Measurements from ENCODE around the gene VIPAS39. TPM values are rescaled to one million over a fixed set of nuclear protein-coding genes. Genes with fewer than 3 reads are reported as not detected.

Gene VIPAS39
- total RNA-seq, 1 donor from 2014 or later: 41.2 TPM

GRCh38 chr14:77489041-77489440, 31.6 kb upstream of the VIPAS39 start:
- Histone ChIP-seq H3K27me3 (ENCODE audit: control insufficient read depth in 3 of 3, insufficient read depth in 3 of 3, low read length in 3 of 3) (no peaks in the 10 kb centered on the region), H3K4me3 (ENCODE audit: low read length in 3 of 3) (no peak overlapping the region), H3K9me3 (ENCODE audit: control insufficient read depth in 3 of 3, low read length in 3 of 3) (no peaks in the 10 kb centered on the region), H3K9ac (ENCODE audit: low read depth in 1 of 3, low read length in 3 of 3) (no peak overlapping the region), H3K36me3 (ENCODE audit: control insufficient read depth in 3 of 3, insufficient read depth in 3 of 3, low read length in 3 of 3) (no peaks in the 10 kb centered on the region), H3K4me1 (ENCODE audit: control insufficient read depth in 3 of 3, insufficient read depth in 3 of 3, low read length in 3 of 3) (no peaks in the 10 kb centered on the region), H3K27ac (ENCODE audit: low read depth, low read length) (no peak overlapping the region)

DNA sequence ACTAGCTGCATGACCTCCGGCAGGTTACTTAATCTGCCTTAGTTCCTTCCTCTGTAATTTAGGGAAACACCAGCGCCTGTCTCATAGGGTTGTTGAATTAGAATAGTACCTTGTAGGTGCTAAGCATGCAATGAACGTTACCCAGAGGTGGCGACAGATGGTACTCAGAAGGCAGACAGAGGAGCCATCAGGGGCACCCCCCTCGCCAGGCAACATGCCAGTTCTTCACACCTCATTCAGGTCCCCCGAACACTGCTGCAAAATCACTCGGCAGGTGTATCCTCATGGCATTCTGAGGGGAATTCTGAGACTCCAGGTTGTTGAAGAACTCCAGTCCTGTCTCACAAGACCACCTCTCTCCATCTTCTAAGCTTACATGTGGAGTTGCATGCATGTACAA, 31.2 kb upstream of the VIPAS39 start:
- H3K9me3 ChIP-seq (ENCODE audit: control insufficient read depth in 3 of 3, low read length in 3 of 3): no peaks in the 10 kb centered on the region
- H3K36me3 ChIP-seq (ENCODE audit: control insufficient read depth in 3 of 3, insufficient read depth in 3 of 3, low read length in 3 of 3): no peaks in the 10 kb centered on the region
- no peaks in the 10 kb centered on the region for H3K27me3 ChIP-seq (ENCODE audit: control insufficient read depth in 3 of 3, insufficient read depth in 3 of 3, low read length in 3 of 3)
- H3K27ac ChIP-seq (ENCODE audit: low read depth, low read length): no peak overlapping the region
- no peaks in the 10 kb centered on the region for H3K4me1 ChIP-seq (ENCODE audit: control insufficient read depth in 3 of 3, insufficient read depth in 3 of 3, low read length in 3 of 3)
- no peak overlapping the region for H3K9ac ChIP-seq (ENCODE audit: low read depth in 1 of 3, low read length in 3 of 3)
- H3K4me3 ChIP-seq (ENCODE audit: low read length in 3 of 3): no peak overlapping the region

DNA sequence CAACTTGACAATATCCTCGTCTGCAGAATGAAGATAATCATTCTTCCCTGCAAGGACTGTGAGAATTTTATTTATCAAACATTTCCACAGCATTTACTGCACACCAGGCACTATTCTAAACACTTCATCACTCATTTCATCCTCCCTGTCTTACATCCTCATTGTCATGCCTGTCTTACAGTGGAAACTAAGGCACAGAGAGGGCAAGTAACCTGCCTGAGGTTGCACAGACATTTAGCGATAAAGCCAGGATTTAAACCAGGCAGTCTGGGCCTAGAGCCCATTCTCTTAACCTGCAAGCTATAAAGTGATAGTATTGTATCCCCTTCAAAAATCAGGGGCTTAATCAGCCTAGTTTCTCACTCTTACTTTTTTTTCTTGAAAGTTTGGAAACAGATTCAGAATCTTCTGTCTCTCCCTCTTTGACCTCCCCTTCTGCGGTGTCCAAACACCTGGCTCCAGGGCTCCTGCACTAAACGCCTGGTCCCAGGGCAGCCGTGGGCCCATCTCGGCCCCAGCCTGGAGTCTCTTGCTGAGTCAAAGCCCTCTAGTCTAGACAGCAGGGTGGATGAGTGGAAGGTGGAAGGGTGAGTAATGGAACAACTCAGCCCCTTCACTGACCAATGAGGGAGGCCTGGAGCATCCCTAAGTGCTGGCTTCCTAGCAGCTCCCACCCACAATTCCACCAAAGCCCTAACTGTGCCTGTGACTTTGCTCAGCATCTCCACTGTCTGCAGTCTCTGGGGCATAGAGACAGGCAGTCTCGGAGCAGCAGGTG, 28.7 kb upstream of the VIPAS39 start:
- H3K9ac ChIP-seq (ENCODE audit: low read depth in 1 of 3, low read length in 3 of 3): no peak overlapping the region
- no peaks in the 10 kb centered on the region for H3K9me3 ChIP-seq (ENCODE audit: control insufficient read depth in 3 of 3, low read length in 3 of 3)
- no peaks in the 10 kb centered on the region for H3K27me3 ChIP-seq (ENCODE audit: control insufficient read depth in 3 of 3, insufficient read depth in 3 of 3, low read length in 3 of 3)
- H3K4me1 ChIP-seq (ENCODE audit: control insufficient read depth in 3 of 3, insufficient read depth in 3 of 3, low read length in 3 of 3): no peaks in the 10 kb centered on the region
- H3K27ac ChIP-seq (ENCODE audit: low read depth, low read length): no peak overlapping the region
- no peaks in the 10 kb centered on the region for H3K36me3 ChIP-seq (ENCODE audit: control insufficient read depth in 3 of 3, insufficient read depth in 3 of 3, low read length in 3 of 3)
- H3K4me3 ChIP-seq (ENCODE audit: low read length in 3 of 3): no peak overlapping the region

GRCh38 chr14:77485256-77485655, 27.9 kb upstream of the VIPAS39 start:
- no peaks in the 10 kb centered on the region for H3K4me1 ChIP-seq (ENCODE audit: control insufficient read depth in 3 of 3, insufficient read depth in 3 of 3, low read length in 3 of 3)
- no peaks in the 10 kb centered on the region for H3K9me3 ChIP-seq (ENCODE audit: control insufficient read depth in 3 of 3, low read length in 3 of 3)
- no peak overlapping the region for H3K27ac ChIP-seq (ENCODE audit: low read depth, low read length)
- H3K4me3 ChIP-seq (ENCODE audit: low read length in 3 of 3): no peak overlapping the region
- no peaks in the 10 kb centered on the region for H3K27me3 ChIP-seq (ENCODE audit: control insufficient read depth in 3 of 3, insufficient read depth in 3 of 3, low read length in 3 of 3)
- H3K9ac ChIP-seq (ENCODE audit: low read depth in 1 of 3, low read length in 3 of 3): no peak overlapping the region
- no peaks in the 10 kb centered on the region for H3K36me3 ChIP-seq (ENCODE audit: control insufficient read depth in 3 of 3, insufficient read depth in 3 of 3, low read length in 3 of 3)

DNA sequence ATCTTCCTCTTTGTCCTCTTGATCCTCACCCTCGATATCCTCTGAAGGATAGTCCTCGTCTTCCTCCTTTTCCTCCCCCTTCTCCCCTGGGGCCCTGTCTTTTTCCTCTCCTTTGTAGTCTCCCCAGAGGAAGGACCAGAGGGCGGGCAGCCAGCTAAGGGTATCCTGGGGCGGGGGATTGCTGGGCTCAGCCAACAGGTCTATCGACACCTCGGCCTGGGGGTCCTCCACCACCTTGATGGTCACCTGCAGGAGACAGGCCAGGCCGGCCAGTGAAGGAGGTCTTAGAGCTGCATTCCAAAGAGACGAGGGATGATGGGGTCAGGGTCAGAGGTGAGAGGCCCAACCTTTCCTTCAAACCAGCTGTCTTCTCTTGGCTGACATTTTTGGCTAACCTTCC, 25.0 kb upstream of the VIPAS39 start:
- H3K27ac ChIP-seq (ENCODE audit: low read depth, low read length): no peak overlapping the region
- H3K4me1 ChIP-seq (ENCODE audit: control insufficient read depth in 3 of 3, insufficient read depth in 3 of 3, low read length in 3 of 3): no peaks in the 10 kb centered on the region
- H3K9ac ChIP-seq (ENCODE audit: low read depth in 1 of 3, low read length in 3 of 3): no peak overlapping the region
- no peaks in the 10 kb centered on the region for H3K27me3 ChIP-seq (ENCODE audit: control insufficient read depth in 3 of 3, insufficient read depth in 3 of 3, low read length in 3 of 3)
- no peak overlapping the region for H3K4me3 ChIP-seq (ENCODE audit: low read length in 3 of 3)
- H3K9me3 ChIP-seq (ENCODE audit: control insufficient read depth in 3 of 3, low read length in 3 of 3): no peaks in the 10 kb centered on the region
- no peaks in the 10 kb centered on the region for H3K36me3 ChIP-seq (ENCODE audit: control insufficient read depth in 3 of 3, insufficient read depth in 3 of 3, low read length in 3 of 3)

GRCh38 chr14:77478796-77479195, 21.4 kb upstream of the VIPAS39 start:
- Histone ChIP-seq H3K36me3 (ENCODE audit: control insufficient read depth in 3 of 3, insufficient read depth in 3 of 3, low read length in 3 of 3) (no peaks in the 10 kb centered on the region), H3K27me3 (ENCODE audit: control insufficient read depth in 3 of 3, insufficient read depth in 3 of 3, low read length in 3 of 3) (peaks cover 3 to 7% (median 4%) of the 10 kb centered on the region in 3 donors), H3K27ac (ENCODE audit: low read depth, low read length) (no peak overlapping the region), H3K9me3 (ENCODE audit: control insufficient read depth in 3 of 3, low read length in 3 of 3) (no peaks in the 10 kb centered on the region), H3K4me1 (ENCODE audit: control insufficient read depth in 3 of 3, insufficient read depth in 3 of 3, low read length in 3 of 3) (no peaks in the 10 kb centered on the region), H3K4me3 (ENCODE audit: low read length in 3 of 3) (no peak overlapping the region), H3K9ac (ENCODE audit: low read depth in 1 of 3, low read length in 3 of 3) (no peak overlapping the region)

DNA sequence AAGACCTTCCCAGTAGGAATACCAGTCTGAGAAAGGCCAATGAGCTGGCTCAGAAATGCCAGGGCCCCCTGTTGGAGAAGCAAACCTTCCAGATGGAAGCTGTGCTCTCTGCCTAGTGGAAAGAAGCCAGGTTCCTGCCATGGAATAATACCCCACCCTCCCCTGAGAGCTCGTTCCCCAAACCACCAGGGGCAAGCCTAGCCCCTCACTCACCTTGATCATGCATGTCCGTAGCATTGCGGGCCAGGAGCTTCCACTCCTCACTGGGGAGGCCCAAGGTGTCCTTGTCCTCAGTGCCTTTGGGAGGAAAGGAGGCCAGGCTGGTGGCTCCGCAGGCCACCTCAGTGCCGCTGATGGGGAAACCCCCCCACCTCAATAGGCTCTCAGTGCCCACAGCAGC, 20.6 kb upstream of the VIPAS39 start:
- H3K27ac ChIP-seq (ENCODE audit: low read depth, low read length): no peak overlapping the region
- H3K36me3 ChIP-seq (ENCODE audit: control insufficient read depth in 3 of 3, insufficient read depth in 3 of 3, low read length in 3 of 3): no peaks in the 10 kb centered on the region
- no peak overlapping the region for H3K4me3 ChIP-seq (ENCODE audit: low read length in 3 of 3)
- H3K9ac ChIP-seq (ENCODE audit: low read depth in 1 of 3, low read length in 3 of 3): no peak overlapping the region
- H3K9me3 ChIP-seq (ENCODE audit: control insufficient read depth in 3 of 3, low read length in 3 of 3): no peaks in the 10 kb centered on the region
- H3K27me3 ChIP-seq (ENCODE audit: control insufficient read depth in 3 of 3, insufficient read depth in 3 of 3, low read length in 3 of 3): peaks cover 4 to 7% (median 7%) of the 10 kb centered on the region in 3 donors
- no peaks in the 10 kb centered on the region for H3K4me1 ChIP-seq (ENCODE audit: control insufficient read depth in 3 of 3, insufficient read depth in 3 of 3, low read length in 3 of 3)

DNA sequence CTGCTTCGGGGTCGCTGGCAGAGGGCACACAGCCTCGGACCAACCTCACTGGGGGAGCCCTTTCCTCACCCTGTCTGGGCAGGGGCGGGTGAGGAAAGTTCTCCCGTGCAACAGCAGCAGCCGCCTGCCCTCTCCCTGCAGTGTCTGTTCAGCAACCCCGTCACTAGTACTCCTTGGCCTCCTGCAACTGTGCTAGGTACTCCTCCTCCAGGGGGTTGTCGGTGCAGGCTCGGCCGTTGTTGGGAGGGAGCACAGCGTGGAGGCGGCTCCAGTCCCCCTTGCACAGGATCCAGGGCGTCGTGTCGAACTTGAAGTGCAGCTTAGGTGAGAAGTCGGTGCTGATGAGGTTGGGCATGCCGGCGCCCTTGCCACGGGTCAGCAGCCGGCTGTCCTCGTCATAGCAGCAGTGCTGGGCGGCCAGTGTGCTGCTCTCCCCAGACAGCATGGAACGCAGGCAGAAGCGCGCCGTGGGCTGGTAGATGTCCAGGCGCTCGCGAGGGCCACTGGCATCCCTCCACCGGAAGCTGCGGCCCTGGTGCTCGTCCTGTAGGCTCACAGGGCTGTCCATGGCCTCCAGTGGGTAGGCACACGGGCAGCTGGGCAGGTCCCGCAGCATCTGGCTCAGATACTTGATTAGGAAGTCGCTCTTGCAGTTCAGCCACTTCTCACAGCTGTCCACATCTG, 18.2 kb upstream of the VIPAS39 start:
- peaks cover 4 to 12% (median 7%) of the 10 kb centered on the region in 3 donors for H3K27me3 ChIP-seq (ENCODE audit: control insufficient read depth in 3 of 3, insufficient read depth in 3 of 3, low read length in 3 of 3)
- no peak overlapping the region for H3K27ac ChIP-seq (ENCODE audit: low read depth, low read length)
- no peaks in the 10 kb centered on the region for H3K36me3 ChIP-seq (ENCODE audit: control insufficient read depth in 3 of 3, insufficient read depth in 3 of 3, low read length in 3 of 3)
- no peak overlapping the region for H3K9ac ChIP-seq (ENCODE audit: low read depth in 1 of 3, low read length in 3 of 3)
- H3K4me1 ChIP-seq (ENCODE audit: control insufficient read depth in 3 of 3, insufficient read depth in 3 of 3, low read length in 3 of 3): no peaks in the 10 kb centered on the region
- H3K4me3 ChIP-seq (ENCODE audit: low read length in 3 of 3): no peak overlapping the region
- H3K9me3 ChIP-seq (ENCODE audit: control insufficient read depth in 3 of 3, low read length in 3 of 3): no peaks in the 10 kb centered on the region

GRCh38 chr14:77474479-77475177, 17.2 kb upstream of the VIPAS39 start:
- no peaks in the 10 kb centered on the region for H3K4me1 ChIP-seq (ENCODE audit: control insufficient read depth in 3 of 3, insufficient read depth in 3 of 3, low read length in 3 of 3)
- no peak overlapping the region for H3K27ac ChIP-seq (ENCODE audit: low read depth, low read length)
- H3K4me3 ChIP-seq (ENCODE audit: low read length in 3 of 3): no peak overlapping the region
- H3K9ac ChIP-seq (ENCODE audit: low read depth in 1 of 3, low read length in 3 of 3): no peak overlapping the region
- H3K9me3 ChIP-seq (ENCODE audit: control insufficient read depth in 3 of 3, low read length in 3 of 3): no peaks in the 10 kb centered on the region
- peaks cover 4 to 12% (median 7%) of the 10 kb centered on the region in 3 donors for H3K27me3 ChIP-seq (ENCODE audit: control insufficient read depth in 3 of 3, insufficient read depth in 3 of 3, low read length in 3 of 3)
- peaks cover under 1 to 2% (median under 1%) of the 10 kb centered on the region in 3 donors for H3K36me3 ChIP-seq (ENCODE audit: control insufficient read depth in 3 of 3, insufficient read depth in 3 of 3, low read length in 3 of 3)

DNA sequence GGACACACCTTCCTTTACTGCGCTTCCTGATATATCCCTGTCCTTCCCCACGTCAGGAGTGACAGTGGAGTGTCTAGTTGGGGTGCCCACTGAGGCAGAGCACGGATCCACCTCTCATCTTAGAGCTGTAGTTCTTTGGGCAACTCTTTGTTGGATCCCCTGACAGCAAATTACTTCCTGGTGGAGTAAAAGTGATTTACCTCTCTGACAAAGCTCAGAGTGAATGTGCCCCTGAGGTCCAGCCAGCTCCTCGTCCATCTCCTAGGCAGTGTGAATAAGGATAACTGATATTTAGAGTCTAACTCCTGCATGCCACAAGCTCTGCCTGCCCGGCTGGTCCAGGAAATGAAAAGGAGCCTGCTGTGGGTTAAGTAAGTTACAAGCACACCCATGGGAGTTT, 16.5 kb upstream of the VIPAS39 start:
- Histone ChIP-seq H3K27ac (ENCODE audit: low read depth, low read length) (no peak overlapping the region), H3K9ac (ENCODE audit: low read depth in 1 of 3, low read length in 3 of 3) (no peak overlapping the region), H3K9me3 (ENCODE audit: control insufficient read depth in 3 of 3, low read length in 3 of 3) (no peaks in the 10 kb centered on the region), H3K4me1 (ENCODE audit: control insufficient read depth in 3 of 3, insufficient read depth in 3 of 3, low read length in 3 of 3) (no peaks in the 10 kb centered on the region), H3K36me3 (ENCODE audit: control insufficient read depth in 3 of 3, insufficient read depth in 3 of 3, low read length in 3 of 3) (peaks cover 7 to 9% (median 8%) of the 10 kb centered on the region in 3 donors), H3K4me3 (ENCODE audit: low read length in 3 of 3) (no peak overlapping the region), H3K27me3 (ENCODE audit: control insufficient read depth in 3 of 3, insufficient read depth in 3 of 3, low read length in 3 of 3) (peaks cover 4 to 12% (median 7%) of the 10 kb centered on the region in 3 donors)

Data from skeletal muscle tissue (tissue), 4 donors.